Neural progenitor cell (in vitro differentiated cells): ENCODE data around the gene LTA. TPM values are rescaled to one million over a fixed set of nuclear protein-coding genes. Genes with fewer than 3 reads are reported as not detected.

Experiments used
- DNase-seq: peaks from one replicate; pipeline ENCODE4 v3.0.0-alpha.2; 2016; ENCODE audit warnings: low spot score
- H2AFZ ChIP-seq: fragments of 200-600 bp; sonication (generic); replicated peaks from 2 replicates; pipeline ENCODE4 v1.6.1; 2016; ENCODE audit warnings: antibody characterized with exemption
- H3F3A ChIP-seq: fragments of 200-600 bp; sonication (generic); 2 replicates; pipeline ENCODE4 v1.6.1; 2016; ENCODE audit warnings: antibody characterized with exemption, low read depth
- H3K27ac ChIP-seq: fragments of 200-600 bp; sonication (generic); 2 replicates; pipeline ENCODE4 v1.5.1; 2016; ENCODE audit warnings: mild to moderate bottlenecking
- H3K27me3 ChIP-seq: fragments of 200-600 bp; sonication (generic); 2 replicates; pipeline ENCODE4 v1.6.1; 2016; ENCODE audit warnings: mild to moderate bottlenecking, moderate library complexity
- H3K36me3 ChIP-seq: fragments of 200-600 bp; sonication (generic); 2 replicates; pipeline ENCODE4 v1.5.1; 2016
- H3K4me1 ChIP-seq: fragments of 200-600 bp; sonication (generic); 2 replicates; pipeline ENCODE4 v1.6.1; 2016; ENCODE audit warnings: mixed run types
- H3K4me2 ChIP-seq: fragments of 200-600 bp; sonication (generic); 2 replicates; pipeline ENCODE4 v1.6.1; 2016
- H3K4me3 ChIP-seq: fragments of 200-600 bp; sonication (generic); 2 replicates; pipeline ENCODE4 v1.5.1; 2016
- H3K79me2 ChIP-seq: fragments of 200-600 bp; sonication (generic); 2 replicates; pipeline ENCODE4 v1.6.1; 2016; ENCODE audit warnings: low read depth
- H3K9ac ChIP-seq: fragments of 200-600 bp; sonication (generic); 2 replicates; pipeline ENCODE4 v1.6.1; 2016
- H3K9me3 ChIP-seq: fragments of 200-600 bp; sonication (generic); 2 replicates; pipeline ENCODE4 v1.5.1; 2016; ENCODE audit warnings: low read depth
- H4K20me1 ChIP-seq: fragments of 200-600 bp; sonication (generic); 2 replicates; pipeline ENCODE4 v1.6.1; 2016; ENCODE audit warnings: low read depth
- H3K27ac Mint-ChIP-seq: 3 replicates; pipeline ENCODE4 v1.8.0; 2021; ENCODE audit warnings: mixed read lengths
- H3K27me3 Mint-ChIP-seq: 2 replicates; pipeline ENCODE4 v1.8.0; 2022; ENCODE audit warnings: low read depth, mild to moderate bottlenecking, inconsistent platforms, moderate library complexity, mixed read lengths; ENCODE audit not compliant: insufficient read depth
- H3K36me3 Mint-ChIP-seq: 3 replicates; pipeline ENCODE4 v1.8.0; 2021; ENCODE audit warnings: mixed read lengths
- H3K4me1 Mint-ChIP-seq: 3 replicates; pipeline ENCODE4 v1.8.0; 2021; ENCODE audit warnings: mixed read lengths
- H3K4me3 Mint-ChIP-seq: 3 replicates; pipeline ENCODE4 v1.8.0; 2021; ENCODE audit warnings: mild to moderate bottlenecking, moderate library complexity, mixed read lengths
- H3K9me3 Mint-ChIP-seq: 3 replicates; pipeline ENCODE4 v1.8.0; 2020; ENCODE audit warnings: mixed read lengths
- CTCF ChIP-seq: fragments of 200-600 bp; sonication (generic); IDR thresholded peaks from 2 replicates; pipeline ENCODE4 v1.5.1; 2017; ENCODE audit warnings: antibody characterized with exemption, mild to moderate bottlenecking
- EZH2 ChIP-seq: fragments of 200-600 bp; sonication (generic); IDR thresholded peaks from 2 replicates; pipeline ENCODE4 v1.6.1; 2017; ENCODE audit warnings: antibody characterized with exemption, mild to moderate bottlenecking, moderate library complexity
- EZH2phosphoT487 ChIP-seq: fragments of 200-600 bp; sonication (generic); IDR thresholded peaks from 2 replicates; pipeline ENCODE4 v1.6.1; 2017; ENCODE audit warnings: antibody characterized with exemption
- total RNA-seq: library from RNA; depleted of rRNA; stranded (reverse); fragments of >200 nt; gene quantifications from 2 replicates; pipeline ENCODE4 v1.2.3, GENCODE V29; 2015; ENCODE audit warnings: low replicate concordance

LTA gene
- total RNA-seq, 1 donor from 2014 or later: not detected

- Histone ChIP-seq H3K79me2 (peaks cover 1% of the 10 kb centered on the region), H3K4me3 (no peak overlapping the region), H3K9ac (no peak overlapping the region), H3K9me3 (no peaks in the 10 kb centered on the region), H2AFZ (no peak overlapping the region), H3K27ac (no peak overlapping the region), H4K20me1 (no peaks in the 10 kb centered on the region), H3F3A (no peaks in the 10 kb centered on the region), H3K4me2 (no peak overlapping the region), H3K36me3 (no peaks in the 10 kb centered on the region), H3K27me3 (no peaks in the 10 kb centered on the region), H3K4me1 (no peaks in the 10 kb centered on the region)
- DNase-seq: no peak
- TF ChIP-seq EZH2phosphoT487: no peak
- no peak for TF ChIP-seq EZH2
- no peak for TF ChIP-seq CTCF
- peaks cover 12% of the 10 kb centered on the region for H3K36me3 Mint-ChIP-seq
- no peak overlapping the region for H3K27ac Mint-ChIP-seq
- H3K4me1 Mint-ChIP-seq: no peaks in the 10 kb centered on the region
- H3K4me3 Mint-ChIP-seq: no peak overlapping the region
- no peaks in the 10 kb centered on the region for H3K27me3 Mint-ChIP-seq
- no peaks in the 10 kb centered on the region for H3K9me3 Mint-ChIP-seq
Measured at GRCh38 chr6:31559606-31559957, 12.5 kb upstream of the LTA start.

GRCh38 chr6:31559958-31560696 lies 12.0 kb upstream of the LTA start:
- H2AFZ ChIP-seq: no peak overlapping the region
- H3F3A ChIP-seq: no peaks in the 10 kb centered on the region
- TF ChIP-seq CTCF (no peak), EZH2 (no peak), EZH2phosphoT487 (no peak)
- H3K9me3 ChIP-seq: no peaks in the 10 kb centered on the region
- no peaks in the 10 kb centered on the region for H3K27me3 ChIP-seq
- no peak for DNase-seq
- Mint-ChIP-seq H3K9me3 (no peaks in the 10 kb centered on the region), H3K36me3 (peaks cover 12% of the 10 kb centered on the region), H3K27me3 (no peaks in the 10 kb centered on the region), H3K4me1 (no peaks in the 10 kb centered on the region), H3K4me3 (no peak overlapping the region), H3K27ac (no peak overlapping the region)
- no peak overlapping the region for H3K9ac ChIP-seq
- no peak overlapping the region for H3K27ac ChIP-seq
- no peak overlapping the region for H3K4me3 ChIP-seq
- no peaks in the 10 kb centered on the region for H4K20me1 ChIP-seq
- H3K4me1 ChIP-seq: no peaks in the 10 kb centered on the region
- no peaks in the 10 kb centered on the region for H3K79me2 ChIP-seq
- H3K36me3 ChIP-seq: no peaks in the 10 kb centered on the region
- no peak overlapping the region for H3K4me2 ChIP-seq

- Histone ChIP-seq H3F3A (no peaks in the 10 kb centered on the region), H3K4me1 (no peaks in the 10 kb centered on the region), H3K4me3 (no peak overlapping the region), H3K4me2 (no peak overlapping the region), H3K9me3 (no peaks in the 10 kb centered on the region), H4K20me1 (no peaks in the 10 kb centered on the region), H3K27ac (no peak overlapping the region), H3K79me2 (no peaks in the 10 kb centered on the region), H3K27me3 (no peaks in the 10 kb centered on the region), H3K36me3 (no peaks in the 10 kb centered on the region), H3K9ac (no peak overlapping the region), H2AFZ (no peak overlapping the region)
- no peaks in the 10 kb centered on the region for H3K4me1 Mint-ChIP-seq
- TF ChIP-seq EZH2phosphoT487 (no peak), EZH2 (no peak), CTCF (no peak)
- H3K27ac Mint-ChIP-seq: no peak overlapping the region
- no peak overlapping the region for H3K4me3 Mint-ChIP-seq
- no peaks in the 10 kb centered on the region for H3K27me3 Mint-ChIP-seq
- no peak for DNase-seq
- H3K36me3 Mint-ChIP-seq: peaks cover 12% of the 10 kb centered on the region
- H3K9me3 Mint-ChIP-seq: no peaks in the 10 kb centered on the region
Measured at GRCh38 chr6:31560697-31561058, 11.4 kb upstream of the LTA start.
